ENCODE measurements around the gene PNMT. TPM values are rescaled to one million over a fixed set of nuclear protein-coding genes. Genes with fewer than 3 reads are reported as not detected.

PNMT gene
- total and polyA plus RNA-seq, 2 of the 13 experiments (the other 11 are each of a cell fraction or from before 2014, with no cell fraction given): 0.25 TPM; not detected in 1

GRCh38 chr17:39664581-39665561, 3.4 kb upstream of the PNMT start, which contains the start of gene TCAP (continued):
- TF ChIP-seq ZNF224 (CRISPR knock-in tag; IDR thresholded peaks at IDR 0.05) (no peak), ZNF281 (CRISPR knock-in tag; IDR thresholded peaks at IDR 0.05; ENCODE audit: borderline replicate concordance) (no peak), ZNF766 (CRISPR knock-in tag; IDR thresholded peaks at IDR 0.05; ENCODE audit: borderline replicate concordance) (no peak), HES4 (CRISPR knock-in tag; IDR thresholded peaks at IDR 0.05; ENCODE audit: borderline replicate concordance) (peak; percentile 29; the same call in 1 of the 2 replicates), ZNF713 (CRISPR knock-in tag; IDR thresholded peaks at IDR 0.05) (no peak), ZNF709 (CRISPR knock-in tag; IDR thresholded peaks at IDR 0.05) (peak; percentile 25; the same call in 1 of the 2 replicates), HBP1 (CRISPR knock-in tag; IDR thresholded peaks at IDR 0.05; ENCODE audit: low read depth) (no peak), ZNF597 (CRISPR knock-in tag; IDR thresholded peaks at IDR 0.05) (no peak), SNAPC5 (CRISPR knock-in tag; IDR thresholded peaks at IDR 0.05; ENCODE audit: borderline replicate concordance) (no peak), PAF1 (CRISPR knock-in tag; IDR thresholded peaks at IDR 0.05) (0 out of 2 replicates have a peak, but pooled peaks have one; percentile 22), ZNF446 (CRISPR knock-in tag; IDR thresholded peaks at IDR 0.05) (no peak), ZNF768 (CRISPR knock-in tag; IDR thresholded peaks at IDR 0.05) (0 out of 2 replicates have a peak, but pooled peaks have one; percentile 3), CTCF (CRISPR knock-in tag; IDR thresholded peaks at IDR 0.05) (no peak), ZNF790 (CRISPR knock-in tag; IDR thresholded peaks at IDR 0.05; ENCODE audit: borderline replicate concordance) (no peak), PATZ1 (CRISPR knock-in tag; IDR thresholded peaks at IDR 0.05) (no peak), ESRRA (CRISPR knock-in tag; IDR thresholded peaks at IDR 0.05; ENCODE audit: low read depth) (no peak), ARNT (IDR thresholded peaks at IDR 0.05) (no peak), ZNF605 (CRISPR knock-in tag; IDR thresholded peaks at IDR 0.05) (no peak), HNRNPL (IDR thresholded peaks at IDR 0.05; ENCODE audit: low read depth, low read length) (peak; percentile 91)
